Gastrocnemius medialis (tissue), 4 donors: ENCODE results near the gene CYTH3. TPM values are rescaled to one million over a fixed set of nuclear protein-coding genes. Genes with fewer than 3 reads are reported as not detected.
A peak's percentile ranks its signal among the peaks of the same experiment; 100 is the strongest.

Experiments
- ATAC-seq, 2 donors: fragments of 150-250 bp; one replicate each; pipeline ENCODE4 v1.9.1; 2016
- DNase-seq, 2 donors: peaks; one replicate each; pipeline ENCODE4 v3.0.0-alpha.2; 2019
- H3K27ac ChIP-seq, 4 donors: fragments of 200-600 bp; sonication (generic); 1 replicate in 1 of 4; 2 replicates in 3 of 4; pipeline ENCODE4 v1.5.1; 2016 to 2018; ENCODE audit warnings: mild to moderate bottlenecking in 2 of 4, moderate library complexity in 1 of 4
- H3K27me3 ChIP-seq, 3 donors: fragments of 200-600 bp; sonication (generic) in 2 of 3; 1 replicate in 1 of 3; 2 replicates in 2 of 3; pipeline versions ENCODE4 v1.5.1 to v1.6.0; 2016 to 2019; ENCODE audit warnings: mild to moderate bottlenecking in 1 of 3, moderate library complexity in 1 of 3
- H3K36me3 ChIP-seq, 2 donors: fragments of 200-600 bp; sonication (generic) in 1 of 2; one replicate each; pipeline ENCODE4 v1.5.1; 2017 to 2018
- H3K4me1 ChIP-seq, 2 donors: fragments of 200-600 bp; sonication (generic) in 1 of 2; one replicate each; pipeline ENCODE4 v1.5.1; 2016 to 2017; ENCODE audit warnings: mild to moderate bottlenecking in 2 of 2
- H3K4me3 ChIP-seq, 4 donors: fragments of 200-600 bp; sonication (generic) in 3 of 4; 1 replicate in 1 of 4; 2 replicates in 3 of 4; pipeline ENCODE4 v1.5.1; 2016 to 2019; ENCODE audit warnings: mild to moderate bottlenecking in 2 of 4
- H3K9me3 ChIP-seq, 3 donors: fragments of 200-600 bp; sonication (generic) in 2 of 3; 1 replicate in 1 of 3; 2 replicates in 2 of 3; pipeline ENCODE4 v1.5.1; 2016 to 2019
- POLR2A ChIP-seq, 2 donors: fragments of 450-650 bp; IDR thresholded peaks; one replicate each; pipeline ENCODE4 v1.6.1; 2017; ENCODE audit warnings: antibody characterized with exemption in 2 of 2, mild to moderate bottlenecking in 2 of 2, moderate library complexity in 2 of 2
- in situ Hi-C, 4 donors: fragments of 200-750 bp; cut with MboI; loops; one replicate each; pipeline versions ENCODE4 v1.15.0 to v1.8.0; 2017; ENCODE audit warnings: low sequenced_read_pairs in 4 of 4
- intact Hi-C: fragments of 100-400 bp; cut with DNase I; formaldehyde crosslinking; loops from one replicate; pipeline ENCODE4 v1.15.1; 2023; ENCODE audit warnings: low total_unique reads
- total RNA-seq, 4 donors: library from RNA; depleted of rRNA; stranded (reverse); fragments of >200 nt; gene quantifications; one replicate each; pipeline versions ENCODE4 v1.1.0 to v1.2.3, GENCODE V29; 2016
- TF ChIP-seq, protein P1 (sequence below), 5 experiments: fragments of 450-650 bp in 3 of 5; fragments of 200-600 bp in 2 of 5; sonication (generic) in 2 of 5; IDR thresholded peaks in 4 of 5; conservative IDR thresholded peaks in 1 of 5; 1 replicate in 4 of 5; 2 replicates in 1 of 5; pipeline ENCODE4 v1.5.1; 2016 to 2019; ENCODE audit warnings: antibody characterized with exemption in 5 of 5, mild to moderate bottlenecking in 3 of 5, moderate library complexity in 3 of 5

Gene CYTH3
- total RNA-seq, 4 donors from 2014 or later = 14.3 to 20.2 (median 16.7) TPM

DNA sequence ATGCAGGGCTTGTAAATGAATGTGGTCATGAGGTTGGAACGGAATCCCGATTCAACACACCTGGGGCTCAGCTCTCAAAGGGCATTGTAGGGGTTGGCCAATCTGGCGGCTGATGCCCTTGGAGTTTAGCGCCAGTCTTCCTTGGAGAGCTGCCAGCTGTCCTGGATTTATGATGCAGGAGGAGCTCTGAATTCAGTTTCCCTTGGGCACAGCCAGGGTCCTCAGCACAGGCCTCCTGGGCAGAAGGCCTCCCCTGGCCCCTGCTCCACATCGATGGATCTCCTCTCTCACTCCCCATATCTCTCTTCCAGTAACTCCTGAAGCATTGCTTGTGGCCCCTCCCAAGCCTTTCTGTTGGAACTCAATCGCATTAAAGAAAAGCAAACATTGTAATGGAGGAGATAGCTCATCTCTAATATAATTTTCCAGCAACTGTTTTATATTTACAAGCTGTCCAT is 985 bp upstream of the CYTH3 start:
- intact Hi-C loops = loop anchor here (5.0 kb wide), 1 partner anchor 96 kb away; no protein-coding TSS in a partner anchor
- ATAC-seq = no peak
- in situ Hi-C loops = loop anchor here in 1 of 4 donors (10.0 kb wide), 1 partner anchor 51 kb away; no protein-coding TSS in a partner anchor

DNA sequence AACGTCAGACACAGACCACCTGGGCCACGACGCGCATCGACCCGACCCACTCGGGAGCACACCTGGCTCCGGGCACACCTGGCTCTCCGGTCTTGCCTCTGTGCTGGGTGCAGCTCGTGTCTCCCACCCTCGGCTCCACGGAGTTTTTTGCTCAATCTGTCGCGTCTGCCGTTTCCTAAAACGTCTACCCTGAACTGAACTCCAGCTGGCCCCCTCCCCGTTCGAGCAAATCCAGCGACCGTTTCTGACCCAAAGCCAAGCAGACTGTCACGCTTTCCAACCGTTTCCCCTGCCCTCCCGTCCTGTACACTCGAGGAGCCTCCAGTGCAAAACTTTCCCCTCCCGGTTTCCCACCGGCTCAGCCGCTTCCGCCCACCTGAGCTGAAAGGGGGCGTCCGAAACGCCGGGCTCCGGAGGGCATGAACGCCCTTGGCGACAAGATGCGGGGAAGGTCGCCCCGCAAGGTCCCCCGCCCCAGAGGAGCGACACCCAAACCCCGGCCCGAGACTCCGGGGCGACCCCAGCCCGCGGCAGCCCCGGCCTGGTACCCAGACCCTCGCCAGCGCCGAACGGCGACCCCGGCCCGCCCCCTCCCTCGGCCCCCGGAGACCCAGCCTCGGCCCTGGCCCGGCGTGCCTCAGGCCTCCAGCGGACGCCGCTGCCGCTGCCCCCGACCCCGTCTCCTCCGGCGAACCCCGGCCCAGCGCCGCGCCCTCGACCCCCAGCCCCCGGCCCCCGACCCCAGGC is 557 bp downstream of the CYTH3 start:
- TF ChIP-seq, protein P1, sequence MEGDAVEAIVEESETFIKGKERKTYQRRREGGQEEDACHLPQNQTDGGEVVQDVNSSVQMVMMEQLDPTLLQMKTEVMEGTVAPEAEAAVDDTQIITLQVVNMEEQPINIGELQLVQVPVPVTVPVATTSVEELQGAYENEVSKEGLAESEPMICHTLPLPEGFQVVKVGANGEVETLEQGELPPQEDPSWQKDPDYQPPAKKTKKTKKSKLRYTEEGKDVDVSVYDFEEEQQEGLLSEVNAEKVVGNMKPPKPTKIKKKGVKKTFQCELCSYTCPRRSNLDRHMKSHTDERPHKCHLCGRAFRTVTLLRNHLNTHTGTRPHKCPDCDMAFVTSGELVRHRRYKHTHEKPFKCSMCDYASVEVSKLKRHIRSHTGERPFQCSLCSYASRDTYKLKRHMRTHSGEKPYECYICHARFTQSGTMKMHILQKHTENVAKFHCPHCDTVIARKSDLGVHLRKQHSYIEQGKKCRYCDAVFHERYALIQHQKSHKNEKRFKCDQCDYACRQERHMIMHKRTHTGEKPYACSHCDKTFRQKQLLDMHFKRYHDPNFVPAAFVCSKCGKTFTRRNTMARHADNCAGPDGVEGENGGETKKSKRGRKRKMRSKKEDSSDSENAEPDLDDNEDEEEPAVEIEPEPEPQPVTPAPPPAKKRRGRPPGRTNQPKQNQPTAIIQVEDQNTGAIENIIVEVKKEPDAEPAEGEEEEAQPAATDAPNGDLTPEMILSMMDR (IDR thresholded peaks at IDR 0.05 in 4 of 5, conservative IDR thresholded peaks at IDR 0.05 in 1 of 5) = no peak
- TF ChIP-seq POLR2A (IDR thresholded peaks at IDR 0.05) = no peak
- no peaks in the 10 kb centered on the region for H3K36me3 ChIP-seq
- peaks cover 24 to 44% of the 10 kb centered on the region in 2 donors for H3K4me1 ChIP-seq
- H3K9me3 ChIP-seq = no peaks in the 10 kb centered on the region
- ATAC-seq (peak; percentile 32 to 48), DNase-seq (no peak)
- no peaks in the 10 kb centered on the region for H3K27me3 ChIP-seq
- peak overlapping the region; percentile 70 to 98 (median 84) for H3K4me3 ChIP-seq
- peak overlapping the region; percentile 77 to 92 (median 80) for H3K27ac ChIP-seq
- in situ Hi-C loops = loop anchor here in 1 of 4 donors (10.0 kb wide), 1 partner anchor 53 kb away; no protein-coding TSS in a partner anchor
- intact Hi-C loops = loop anchor here (2.0 to 5.0 kb wide), 2 partner anchors 95 to 111 kb away; no protein-coding TSS in a partner anchor

More for the DNA sequence above, 985 bp upstream of the CYTH3 start:
- no peak for DNase-seq
- Histone ChIP-seq H3K4me1 (peaks cover 20 to 33% of the 10 kb centered on the region in 2 donors), H3K27me3 (no peaks in the 10 kb centered on the region), H3K4me3 (peak overlapping the region in 1 of 4 donors; percentile 70), H3K27ac (no peak overlapping the region), H3K9me3 (no peaks in the 10 kb centered on the region), H3K36me3 (no peaks in the 10 kb centered on the region)
- TF ChIP-seq POLR2A (IDR thresholded peaks at IDR 0.05) = no peak
- TF ChIP-seq, protein P1 (IDR thresholded peaks at IDR 0.05 in 4 of 5, conservative IDR thresholded peaks at IDR 0.05 in 1 of 5) = no peak

DNA sequence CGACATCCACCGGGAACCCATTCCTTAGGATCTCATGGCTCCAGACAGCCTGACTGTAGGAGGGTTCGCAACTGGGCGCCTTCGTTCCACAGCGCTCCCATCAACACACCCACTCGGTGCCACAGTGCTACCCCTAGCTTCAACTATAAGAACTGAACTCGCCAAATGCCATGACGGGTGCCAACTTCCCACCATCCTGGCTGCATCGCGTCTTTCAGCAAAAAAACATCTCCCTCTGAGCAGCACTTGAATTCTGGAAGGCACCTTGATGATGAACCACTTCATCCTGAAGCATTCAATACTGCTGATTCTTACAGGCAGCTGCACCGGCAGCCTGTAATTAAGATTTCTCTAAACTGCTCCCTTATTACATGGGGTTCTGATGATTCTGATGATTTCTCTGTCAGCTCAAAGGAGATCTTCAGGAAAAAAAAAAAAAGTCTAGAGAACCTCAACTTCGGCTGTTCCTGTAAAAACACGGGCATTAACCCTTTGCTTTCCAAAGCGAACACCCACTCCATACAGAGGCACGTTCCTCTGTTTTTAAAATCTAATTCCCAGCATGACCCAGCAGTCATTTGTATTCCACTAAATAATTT is 1.3 kb downstream of the CYTH3 start:
- DNase-seq (peak; percentile 55 to 68), ATAC-seq (peak; percentile 72 to 77)
- Histone ChIP-seq H3K4me1 (peaks cover 28 to 48% of the 10 kb centered on the region in 2 donors), H3K36me3 (no peaks in the 10 kb centered on the region), H3K27me3 (no peaks in the 10 kb centered on the region), H3K27ac (peak overlapping the region; percentile 77 to 92 (median 80)), H3K4me3 (peak overlapping the region; percentile 70 to 98 (median 84)), H3K9me3 (no peaks in the 10 kb centered on the region)
- intact Hi-C loops (loop anchor here (2.0 to 5.0 kb wide), 2 partner anchors 94 to 110 kb away; no protein-coding TSS in a partner anchor), in situ Hi-C loops (loop anchor here in 1 of 4 donors (10.0 kb wide), 1 partner anchor 54 kb away; no protein-coding TSS in a partner anchor)
- TF ChIP-seq, protein P1 (IDR thresholded peaks at IDR 0.05 in 4 of 5, conservative IDR thresholded peaks at IDR 0.05 in 1 of 5) = peak in 4 of 5 experiments; percentile 49 to 73 (median 66)
- TF ChIP-seq POLR2A (IDR thresholded peaks at IDR 0.05) = no peak

DNA sequence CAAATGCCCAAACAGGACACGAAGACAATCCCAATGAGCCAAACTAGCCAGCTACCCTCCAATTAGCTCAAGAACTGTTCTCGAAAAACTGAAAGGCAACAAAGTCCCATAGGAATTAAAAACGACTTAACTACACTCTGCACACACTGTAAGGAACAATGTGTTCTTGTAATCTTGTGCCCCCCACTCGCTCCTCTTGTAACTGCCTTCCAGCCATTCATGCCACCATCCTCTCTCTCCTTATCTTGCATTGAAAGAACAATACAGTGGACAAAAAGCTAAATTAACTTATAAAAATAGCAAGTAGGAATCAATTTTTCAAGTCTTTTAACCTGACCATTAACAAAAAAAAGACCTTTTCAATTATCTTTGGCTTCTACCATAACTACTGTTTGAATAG is 2.9 kb downstream of the CYTH3 start:
- in situ Hi-C loops = no loop called here
- TF ChIP-seq POLR2A (IDR thresholded peaks at IDR 0.05) = no peak
- TF ChIP-seq, protein P1 (IDR thresholded peaks at IDR 0.05 in 4 of 5, conservative IDR thresholded peaks at IDR 0.05 in 1 of 5) = no peak
- H3K9me3 ChIP-seq = no peaks in the 10 kb centered on the region
- H3K4me1 ChIP-seq = peaks cover 28 to 48% of the 10 kb centered on the region in 2 donors
- H3K27ac ChIP-seq = peak overlapping the region in 3 of 4 donors; percentile 21 to 53 (median 36)
- intact Hi-C loops = no loop called here
- no peak overlapping the region for H3K4me3 ChIP-seq
- no peaks in the 10 kb centered on the region for H3K27me3 ChIP-seq
- no peaks in the 10 kb centered on the region for H3K36me3 ChIP-seq
- DNase-seq (no peak), ATAC-seq (no peak)
